ENCODE data around the gene C5AR1.

The C5AR1 gene

DNA sequence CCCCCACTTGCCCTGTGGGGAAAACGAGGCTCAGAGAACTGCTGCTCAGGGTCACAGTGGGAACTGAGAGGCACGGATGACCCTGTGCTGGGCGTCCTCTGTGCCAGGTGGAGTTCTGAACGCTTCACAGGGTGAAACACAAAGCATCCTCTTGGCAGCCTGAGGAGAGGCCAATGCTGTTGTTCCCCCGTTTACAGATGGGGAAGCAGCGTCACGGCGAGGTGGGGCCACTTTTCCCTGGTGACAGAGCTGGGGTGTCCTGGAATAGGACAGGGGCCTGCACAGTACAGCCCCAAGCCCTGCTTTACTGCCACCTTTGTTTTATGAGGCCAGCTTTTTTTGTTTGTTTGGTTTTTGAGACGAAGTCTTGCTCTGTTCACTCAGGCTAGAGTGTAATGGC, 61.6 kb downstream of the C5AR1 start:
- DNase-seq = no peak
